Epithelial cell of esophagus (primary cell): ENCODE data around the gene NTM.
"Not testable (repeated sequence)": the region's sequence is repeated elsewhere in the genome, so short reads cannot be mapped to it uniquely, and the experiment has no call there.

ENCODE experiments used
- DNase-seq: peaks from one replicate; pipeline ENCODE4 v3.0.0; 2010; ENCODE audit warnings: low read depth
- H3K4me3 ChIP-seq: 2 replicates; pipeline ENCODE4 v1.5.1; 2011; ENCODE audit warnings: mild to moderate bottlenecking, low read length, control low read depth
- CTCF ChIP-seq: IDR thresholded peaks from 2 replicates; pipeline ENCODE4 v1.5.1; 2011; ENCODE audit warnings: low read depth, mild to moderate bottlenecking, low read length, control low read depth, inconsistent platforms; ENCODE audit not compliant: insufficient read depth; ENCODE audit errors: missing control alignments

Gene NTM

GRCh38 chr11:131678658-131679340 lies 308.4 kb downstream of the NTM start:
- no peak for DNase-seq
- no peak for TF ChIP-seq CTCF
- H3K4me3 ChIP-seq = no peak overlapping the region

- H3K4me3 ChIP-seq, DNase-seq: not testable (repeated sequence)
These were observed 310.0 kb downstream of the NTM start for GRCh38 chr11:131680448-131680847.

GRCh38 chr11:131681920-131682319 lies 311.5 kb downstream of the NTM start:
- DNase-seq = no peak
- no peak overlapping the region for H3K4me3 ChIP-seq
- no peak for TF ChIP-seq CTCF

GRCh38 chr11:131682373-131683015 lies 312.1 kb downstream of the NTM start:
- DNase-seq = no peak
- TF ChIP-seq CTCF = no peak
- H3K4me3 ChIP-seq = no peak overlapping the region

- no peak for DNase-seq
- H3K4me3 ChIP-seq = no peak overlapping the region
- TF ChIP-seq CTCF = no peak
These were observed 312.7 kb downstream of the NTM start for GRCh38 chr11:131683131-131683530.

GRCh38 chr11:131683666-131684065 lies 313.3 kb downstream of the NTM start:
- DNase-seq = no peak
- no peak for TF ChIP-seq CTCF
- H3K4me3 ChIP-seq = no peak overlapping the region

GRCh38 chr11:131684111-131685060 lies 314.0 kb downstream of the NTM start:
- no peak for DNase-seq
- no peak overlapping the region for H3K4me3 ChIP-seq
- TF ChIP-seq CTCF = no peak
